ENCODE results near the gene EXOC2. TPM values are rescaled to one million over a fixed set of nuclear protein-coding genes. Genes with fewer than 3 reads are reported as not detected.

Gene EXOC2, protein sequence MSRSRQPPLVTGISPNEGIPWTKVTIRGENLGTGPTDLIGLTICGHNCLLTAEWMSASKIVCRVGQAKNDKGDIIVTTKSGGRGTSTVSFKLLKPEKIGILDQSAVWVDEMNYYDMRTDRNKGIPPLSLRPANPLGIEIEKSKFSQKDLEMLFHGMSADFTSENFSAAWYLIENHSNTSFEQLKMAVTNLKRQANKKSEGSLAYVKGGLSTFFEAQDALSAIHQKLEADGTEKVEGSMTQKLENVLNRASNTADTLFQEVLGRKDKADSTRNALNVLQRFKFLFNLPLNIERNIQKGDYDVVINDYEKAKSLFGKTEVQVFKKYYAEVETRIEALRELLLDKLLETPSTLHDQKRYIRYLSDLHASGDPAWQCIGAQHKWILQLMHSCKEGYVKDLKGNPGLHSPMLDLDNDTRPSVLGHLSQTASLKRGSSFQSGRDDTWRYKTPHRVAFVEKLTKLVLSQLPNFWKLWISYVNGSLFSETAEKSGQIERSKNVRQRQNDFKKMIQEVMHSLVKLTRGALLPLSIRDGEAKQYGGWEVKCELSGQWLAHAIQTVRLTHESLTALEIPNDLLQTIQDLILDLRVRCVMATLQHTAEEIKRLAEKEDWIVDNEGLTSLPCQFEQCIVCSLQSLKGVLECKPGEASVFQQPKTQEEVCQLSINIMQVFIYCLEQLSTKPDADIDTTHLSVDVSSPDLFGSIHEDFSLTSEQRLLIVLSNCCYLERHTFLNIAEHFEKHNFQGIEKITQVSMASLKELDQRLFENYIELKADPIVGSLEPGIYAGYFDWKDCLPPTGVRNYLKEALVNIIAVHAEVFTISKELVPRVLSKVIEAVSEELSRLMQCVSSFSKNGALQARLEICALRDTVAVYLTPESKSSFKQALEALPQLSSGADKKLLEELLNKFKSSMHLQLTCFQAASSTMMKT
- total RNA-seq: 10 to 100 TPM; 29.9 to 30.2 TPM

GRCh38 chr6:692858-693722 is at the start of gene EXOC2:
TSS of gene EXOC2 (minus strand) at chr6:693139. CDS start at chr6:637818, 55,321 bp downstream.
- Mint-ChIP-seq H3K27ac (peak within 1 kb of the TSS; percentile 89), H3K9me3 (no peaks in the 10 kb centered on the region), H3K36me3 (ENCODE audit: low read depth) (peaks cover 6% of the 10 kb centered on the region), H3K27me3 (no peaks in the 10 kb centered on the region), H3K4me1 (ENCODE audit: low read depth) (peaks cover 29% of the 10 kb centered on the region), H3K4me3 (peak within 1 kb of the TSS; percentile 85)
- DNase-seq (peak; percentile 90), ATAC-seq (peak; percentile 86)
- intact Hi-C loops (cut with micrococcal nuclease): no loop called here
- POLR2A ChIA-PET: interaction anchor here (0.6 to 2.4 kb wide), 7 partner anchors 9 to 23 kb away, joined by 3 to 9 read pairs (median 4); no protein-coding TSS in a partner anchor
- TF ChIP-seq CTCF (IDR thresholded peaks at IDR 0.05): no peak
- CTCF ChIA-PET: interaction anchor here (1.0 to 1.4 kb wide), 5 partner anchors 9 to 100 kb away, joined by 3 to 6 read pairs (median 4); no protein-coding TSS in a partner anchor

DNA sequence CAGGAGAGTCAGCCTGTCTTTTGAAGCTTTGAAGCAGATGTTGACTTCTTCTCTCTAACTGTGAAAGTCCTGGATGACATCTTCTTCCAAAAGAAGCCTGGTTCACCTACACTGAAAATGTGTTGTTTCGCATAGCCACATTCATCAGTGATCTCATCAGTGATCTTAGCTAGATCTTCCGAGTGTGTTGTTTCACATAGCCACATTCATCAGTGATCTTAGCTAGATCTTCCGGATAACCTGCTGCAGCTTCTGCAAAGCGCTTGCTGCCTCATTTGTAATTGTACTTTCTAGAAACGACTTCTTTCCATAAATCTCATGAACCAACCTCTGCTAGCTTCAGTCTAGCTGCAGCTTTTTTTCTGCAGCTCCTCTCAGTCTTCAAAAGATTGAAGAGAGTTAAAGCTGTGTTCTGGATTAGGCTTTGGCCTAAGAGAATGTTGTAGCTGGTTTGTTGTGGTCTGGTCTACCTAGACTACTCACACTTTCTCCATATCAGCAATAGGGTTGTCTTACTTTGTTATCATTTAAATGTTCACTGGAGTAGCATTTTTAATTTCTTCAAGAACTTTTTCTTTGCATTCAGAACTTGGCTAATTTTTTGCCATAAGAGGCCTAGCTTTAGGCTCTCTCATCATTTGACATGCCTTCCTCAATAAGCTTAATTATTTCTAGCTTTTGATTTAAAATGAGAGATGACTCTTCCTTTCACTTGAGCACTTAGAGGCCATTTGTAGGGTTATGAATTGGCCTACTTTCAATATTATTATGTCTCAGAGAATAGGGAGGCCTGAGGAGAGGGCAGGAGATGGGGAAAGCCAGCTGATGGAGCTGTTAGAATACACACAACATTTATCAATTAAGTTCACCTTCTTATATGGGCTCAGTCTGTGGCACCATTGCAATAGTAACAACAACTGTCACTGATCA is 48.7 kb upstream of the EXOC2 start:
- Mint-ChIP-seq H3K9me3 (no peaks in the 10 kb centered on the region), H3K4me1 (ENCODE audit: low read depth) (peaks cover 3% of the 10 kb centered on the region), H3K27ac (no peak overlapping the region), H3K4me3 (no peak overlapping the region), H3K27me3 (peaks cover 7% of the 10 kb centered on the region), H3K36me3 (ENCODE audit: low read depth) (no peaks in the 10 kb centered on the region)
- no peak for TF ChIP-seq CTCF (IDR thresholded peaks at IDR 0.05)
- DNase-seq (no peak), ATAC-seq (no peak)
- POLR2A ChIA-PET: no interaction called here
- intact Hi-C loops (cut with micrococcal nuclease): no loop called here
- CTCF ChIA-PET: interaction anchor here (0.7 to 2.1 kb wide), 3 partner anchors 15 to 37 kb away, joined by 3 to 16 read pairs (median 3); no protein-coding TSS in a partner anchor

GRCh38 chr6:736657-737446 is 43.9 kb upstream of the EXOC2 start:
- H3K9me3 Mint-ChIP-seq: no peaks in the 10 kb centered on the region
- no peaks in the 10 kb centered on the region for H3K36me3 Mint-ChIP-seq (ENCODE audit: low read depth)
- no peak overlapping the region for H3K4me3 Mint-ChIP-seq
- H3K27ac Mint-ChIP-seq: no peak overlapping the region
- no peak for ATAC-seq
- ChIA-PET POLR2A (no interaction called here), CTCF (interaction anchor here (2.0 to 4.7 kb wide), 2 partner anchors 12 to 14 kb away, joined by 4 to 16 read pairs; no protein-coding TSS in a partner anchor)
- peaks cover 7% of the 10 kb centered on the region for H3K27me3 Mint-ChIP-seq
- H3K4me1 Mint-ChIP-seq (ENCODE audit: low read depth): peaks cover 3% of the 10 kb centered on the region
- no peak for DNase-seq
- intact Hi-C loops (cut with micrococcal nuclease): no loop called here
- TF ChIP-seq CTCF (IDR thresholded peaks at IDR 0.05): no peak

Measured in activated CD8-positive, alpha-beta T cell treated with anti-CD3 and anti-CD28 coated beads for 36 hours (primary cell).